ENCODE measurements around the gene MPRIP. TPM values are rescaled to one million over a fixed set of nuclear protein-coding genes. Genes with fewer than 3 reads are reported as not detected.
A peak's percentile ranks its signal among the peaks of the same experiment; 100 is the strongest.

The MPRIP gene
- total RNA-seq, 1 experiment from 2014 or later = 140 TPM

- H3K36me3 Mint-ChIP-seq = peaks cover 5% of the 10 kb centered on the region; the same call in 1 of the 2 replicates
- ChIA-PET POLR2A (interaction anchor here (0.5 kb wide), 1 partner anchor 380 kb away, joined by 4 read pairs; no protein-coding TSS in a partner anchor), CTCF (interaction anchor here (0.7 to 4.2 kb wide), 9 partner anchors 11 to 90 kb away, joined by 3 to 21 read pairs (median 3); no protein-coding TSS in a partner anchor)
- TF ChIP-seq TCF7 (CRISPR knock-in tag; IDR thresholded peaks at IDR 0.05; ENCODE audit: low read depth) = no peak
- H3K9me3 Mint-ChIP-seq = no peaks in the 10 kb centered on the region
- DNase-seq (ENCODE audit: low spot score) (peak; percentile 7), ATAC-seq (no peak)
- H3K4me1 Mint-ChIP-seq = peaks cover 26% of the 10 kb centered on the region
- no peak overlapping the region for H3K27ac Mint-ChIP-seq
- H3K27me3 Mint-ChIP-seq (ENCODE audit: low read depth) = no peaks in the 10 kb centered on the region
- no peak overlapping the region for H3K4me3 Mint-ChIP-seq
These were observed 13.9 kb downstream of the MPRIP start for GRCh38 chr17:17056156-17056539.

DNA sequence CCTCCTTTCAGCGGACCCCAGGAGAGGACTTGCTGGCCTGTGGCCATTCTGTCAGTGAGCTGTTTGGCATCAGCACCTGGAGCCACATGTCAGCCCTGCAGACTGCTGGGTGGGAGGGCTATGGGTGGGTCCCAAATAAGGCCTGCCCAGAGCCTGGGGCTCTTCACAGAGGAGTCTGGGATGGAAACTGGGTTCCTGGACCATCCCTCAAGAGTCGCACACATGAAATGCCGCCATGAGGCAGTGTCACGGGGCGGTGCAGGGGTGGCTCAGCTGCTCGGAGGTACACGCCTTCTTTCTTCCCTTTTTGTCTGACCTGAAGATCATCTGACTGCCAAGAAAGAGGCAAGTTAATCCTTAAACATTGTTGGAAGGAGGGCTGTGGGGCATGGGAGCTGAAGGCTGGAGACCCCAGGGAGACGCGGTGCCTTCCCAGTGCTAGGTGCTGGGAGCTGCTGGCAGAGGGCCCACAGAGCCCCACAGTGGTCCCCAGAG lies 14.8 kb downstream of the MPRIP start:
- no peaks in the 10 kb centered on the region for H3K27me3 Mint-ChIP-seq (ENCODE audit: low read depth)
- peak overlapping the region; percentile 57; the same call in 1 of the 2 replicates for H3K27ac Mint-ChIP-seq
- ChIA-PET CTCF (interaction anchor here (1.6 kb wide), 1 partner anchor 85 kb away, joined by 3 read pairs; no protein-coding TSS in a partner anchor), POLR2A (interaction anchor here (0.5 kb wide), 1 partner anchor 135 kb away, joined by 3 read pairs; no protein-coding TSS in a partner anchor)
- H3K36me3 Mint-ChIP-seq = peaks cover 5% of the 10 kb centered on the region; the same call in 1 of the 2 replicates
- H3K4me3 Mint-ChIP-seq = no peak overlapping the region
- H3K9me3 Mint-ChIP-seq = no peaks in the 10 kb centered on the region
- TF ChIP-seq NR3C1 (CRISPR knock-in tag; conservative IDR thresholded peaks at IDR 0.05; ENCODE audit: low read depth) (no peak), CREB1 (CRISPR knock-in tag; IDR thresholded peaks at IDR 0.05) (no peak)
- peak; percentile 10 for DNase-seq (ENCODE audit: low spot score)
- H3K4me1 Mint-ChIP-seq = peaks cover 21% of the 10 kb centered on the region
- ATAC-seq = no peak

DNA sequence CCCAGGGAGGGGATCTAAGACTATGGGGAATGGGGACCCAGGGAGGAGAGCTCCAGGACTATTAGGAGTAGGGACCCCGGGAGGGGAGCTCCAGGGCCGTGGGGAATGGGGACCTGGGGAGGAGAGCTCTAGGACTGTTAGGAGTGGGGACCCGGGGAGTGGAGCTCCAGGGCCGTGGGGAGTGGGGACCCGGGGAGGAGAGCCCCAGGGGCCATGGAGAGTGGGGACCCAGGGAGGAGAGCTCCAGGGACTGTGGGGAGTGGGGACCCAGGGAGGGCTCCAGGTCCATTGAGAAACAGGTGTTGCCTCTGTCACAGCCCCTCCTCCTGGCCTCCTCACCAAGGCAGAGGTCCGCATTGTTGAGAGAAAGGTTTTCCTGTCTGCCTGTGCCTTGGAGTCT lies 16.0 kb downstream of the MPRIP start:
- Mint-ChIP-seq H3K4me3 (no peak overlapping the region), H3K4me1 (peaks cover 16% of the 10 kb centered on the region), H3K36me3 (peaks cover 5% of the 10 kb centered on the region; the same call in 1 of the 2 replicates), H3K9me3 (no peaks in the 10 kb centered on the region), H3K27ac (no peak overlapping the region), H3K27me3 (ENCODE audit: low read depth) (no peaks in the 10 kb centered on the region)
- ChIA-PET POLR2A (no interaction called here), CTCF (interaction anchor here (1.3 kb wide), 1 partner anchor 84 kb away, joined by 3 read pairs; no protein-coding TSS in a partner anchor)
- no peak for TF ChIP-seq ZNF263 (CRISPR knock-in tag; IDR thresholded peaks at IDR 0.05; ENCODE audit: low read depth)
- TF ChIP-seq USF2 (CRISPR knock-in tag; IDR thresholded peaks at IDR 0.05) = no peak
- no peak for TF ChIP-seq NR2C2 (CRISPR knock-in tag; IDR thresholded peaks at IDR 0.05)
- no peak for TF ChIP-seq NFATC4 (CRISPR knock-in tag; IDR thresholded peaks at IDR 0.05)
- TF ChIP-seq GABPB1 (CRISPR knock-in tag; IDR thresholded peaks at IDR 0.05) = no peak
- no peak for TF ChIP-seq RELA (CRISPR knock-in tag; IDR thresholded peaks at IDR 0.05; ENCODE audit: borderline replicate concordance)
- TF ChIP-seq HMGA2 (CRISPR knock-in tag; IDR thresholded peaks at IDR 0.05) = no peak
- no peak for TF ChIP-seq AR (CRISPR knock-in tag; IDR thresholded peaks at IDR 0.05)
- TF ChIP-seq FOXJ3 (CRISPR knock-in tag; IDR thresholded peaks at IDR 0.05; ENCODE audit: borderline replicate concordance) = no peak
- TF ChIP-seq AFF4 (CRISPR knock-in tag; IDR thresholded peaks at IDR 0.05; ENCODE audit: borderline replicate concordance) = no peak
- no peak for TF ChIP-seq NR3C1 (CRISPR knock-in tag; conservative IDR thresholded peaks at IDR 0.05; ENCODE audit: low read depth)
- DNase-seq (ENCODE audit: low spot score) (peak; percentile 2), ATAC-seq (no peak)
